ENCODE measurements around the gene NSMF. TPM values are rescaled to one million over a fixed set of nuclear protein-coding genes. Genes with fewer than 3 reads are reported as not detected.

NSMF gene
- total RNA-seq, 3 donors from 2014 or later (not counting 1 experiment from before 2014, with no cell fraction given): 78.1 to 111 (median 87.8) TPM

DNA sequence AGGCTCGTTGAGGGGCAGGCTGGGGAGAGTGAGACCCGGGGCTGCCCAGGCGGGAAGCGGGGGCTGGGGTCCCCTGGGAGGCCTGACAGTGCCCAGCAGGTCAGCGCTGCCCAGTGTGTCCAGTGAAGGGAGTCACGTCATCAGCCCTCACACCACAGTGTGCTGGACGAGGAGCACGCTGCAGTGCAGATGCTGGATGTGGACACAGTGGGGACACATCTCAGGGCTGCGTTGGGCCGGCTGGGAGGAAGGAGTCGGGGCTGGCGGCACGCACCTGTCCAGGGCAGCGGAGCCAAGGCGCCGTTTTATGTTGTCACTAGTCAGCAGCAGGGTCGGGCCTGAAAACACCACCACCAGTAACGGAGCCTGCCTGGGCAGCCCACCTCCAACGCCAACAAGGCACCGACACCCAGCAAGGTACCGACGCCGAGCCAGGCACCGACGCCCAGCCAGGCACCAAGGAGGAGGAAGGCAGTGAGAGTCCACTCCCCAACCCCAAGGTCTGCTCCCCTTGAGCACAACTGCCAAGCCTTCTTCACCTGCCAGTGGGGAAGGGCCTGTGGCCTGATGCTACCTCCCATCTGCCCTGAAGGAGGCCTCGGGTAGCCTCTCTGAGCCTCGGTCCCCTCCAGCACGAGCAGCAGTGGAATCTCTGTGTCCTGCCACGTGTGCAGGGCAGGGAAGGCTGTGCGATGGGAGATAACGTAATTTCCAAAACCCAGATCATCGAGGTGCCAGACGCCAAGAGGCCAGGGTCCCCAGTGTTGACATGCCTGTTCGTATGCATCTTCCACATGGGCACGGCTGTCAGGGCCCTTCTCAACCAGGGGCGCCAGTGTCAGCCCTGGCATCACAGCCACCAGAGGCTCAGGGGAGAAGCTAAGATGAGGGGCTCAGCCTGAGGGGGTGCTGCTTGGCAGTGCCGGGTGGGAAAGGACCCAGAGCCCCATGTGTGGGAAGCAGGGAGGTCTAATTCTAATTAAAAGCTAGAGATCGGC is 21.9 kb upstream of the NSMF start:
- Mint-ChIP-seq H3K27ac (no peak overlapping the region), H3K4me3 (no peak overlapping the region), H3K9me3 (peaks cover 0 to 3% of the 10 kb centered on the region in 2 donors), H3K36me3 (no peaks in the 10 kb centered on the region), H3K27me3 (ENCODE audit: low read depth in 2 of 2) (no peaks in the 10 kb centered on the region), H3K4me1 (no peaks in the 10 kb centered on the region)
- 94% methylated on average over 38 of the region's 38 CpGs for WGBS (ENCODE audit: insufficient coverage)
- ATAC-seq: no peak
- Histone ChIP-seq H3K4me3 (ENCODE audit: low read length) (no peak overlapping the region), H3K36me3 (ENCODE audit: control insufficient read depth, insufficient read depth, low read length) (no peaks in the 10 kb centered on the region), H3K4me1 (ENCODE audit: control insufficient read depth, insufficient read depth, low read length) (no peaks in the 10 kb centered on the region), H3K9me3 (ENCODE audit: control insufficient read depth, insufficient read depth, low read length) (peaks cover under 1% of the 10 kb centered on the region), H3K27me3 (ENCODE audit: control insufficient read depth, insufficient read depth, low read length) (no peaks in the 10 kb centered on the region), H3K27ac (ENCODE audit: low read length) (no peak overlapping the region)
- intact Hi-C loops (cut with micrococcal nuclease): no loop called here
- no peak for DNase-seq
- TF ChIP-seq, protein P1, sequence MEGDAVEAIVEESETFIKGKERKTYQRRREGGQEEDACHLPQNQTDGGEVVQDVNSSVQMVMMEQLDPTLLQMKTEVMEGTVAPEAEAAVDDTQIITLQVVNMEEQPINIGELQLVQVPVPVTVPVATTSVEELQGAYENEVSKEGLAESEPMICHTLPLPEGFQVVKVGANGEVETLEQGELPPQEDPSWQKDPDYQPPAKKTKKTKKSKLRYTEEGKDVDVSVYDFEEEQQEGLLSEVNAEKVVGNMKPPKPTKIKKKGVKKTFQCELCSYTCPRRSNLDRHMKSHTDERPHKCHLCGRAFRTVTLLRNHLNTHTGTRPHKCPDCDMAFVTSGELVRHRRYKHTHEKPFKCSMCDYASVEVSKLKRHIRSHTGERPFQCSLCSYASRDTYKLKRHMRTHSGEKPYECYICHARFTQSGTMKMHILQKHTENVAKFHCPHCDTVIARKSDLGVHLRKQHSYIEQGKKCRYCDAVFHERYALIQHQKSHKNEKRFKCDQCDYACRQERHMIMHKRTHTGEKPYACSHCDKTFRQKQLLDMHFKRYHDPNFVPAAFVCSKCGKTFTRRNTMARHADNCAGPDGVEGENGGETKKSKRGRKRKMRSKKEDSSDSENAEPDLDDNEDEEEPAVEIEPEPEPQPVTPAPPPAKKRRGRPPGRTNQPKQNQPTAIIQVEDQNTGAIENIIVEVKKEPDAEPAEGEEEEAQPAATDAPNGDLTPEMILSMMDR (IDR thresholded peaks at IDR 0.05): no peak

DNA sequence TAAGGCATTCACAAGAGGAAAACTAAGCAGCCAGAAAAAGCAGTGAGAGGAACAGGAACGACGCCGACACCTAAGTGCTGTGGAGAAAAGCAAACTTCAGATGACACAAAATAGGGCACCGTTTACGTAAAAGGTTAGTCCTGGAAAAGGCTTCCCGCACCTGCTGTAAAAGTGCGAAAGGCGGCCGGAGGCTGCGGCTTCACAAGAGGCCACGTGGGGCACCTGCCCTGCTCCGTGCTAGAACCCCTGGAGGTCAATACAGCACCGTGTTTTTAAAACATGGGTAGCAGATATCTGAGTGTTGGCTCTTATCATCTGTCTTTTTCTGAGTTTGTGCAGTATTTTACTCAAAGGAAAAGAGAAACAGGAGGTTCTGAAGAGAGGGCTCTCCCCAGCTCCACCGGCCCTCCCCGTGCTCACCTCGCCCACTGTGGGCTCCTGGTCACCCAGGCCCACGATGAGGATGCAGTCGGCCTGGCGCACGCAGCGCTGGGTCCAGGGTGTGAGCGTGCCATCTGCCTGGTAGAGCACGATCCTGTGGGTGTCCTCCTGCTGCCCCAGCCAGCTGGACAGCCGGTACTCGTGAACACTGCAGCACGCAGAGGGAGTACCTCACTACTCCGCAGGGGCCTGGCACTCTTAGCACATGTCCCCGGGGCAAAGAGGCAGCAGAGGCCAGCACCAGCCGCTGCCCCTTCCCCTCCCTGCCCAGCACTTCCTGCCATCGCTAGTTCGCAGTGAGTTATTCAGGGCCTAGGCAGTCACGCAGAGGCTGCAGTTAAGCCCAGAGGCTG is 21.0 kb upstream of the NSMF start:
- 91% methylated on average over 32 of the region's 32 CpGs for WGBS (ENCODE audit: insufficient coverage)

DNA sequence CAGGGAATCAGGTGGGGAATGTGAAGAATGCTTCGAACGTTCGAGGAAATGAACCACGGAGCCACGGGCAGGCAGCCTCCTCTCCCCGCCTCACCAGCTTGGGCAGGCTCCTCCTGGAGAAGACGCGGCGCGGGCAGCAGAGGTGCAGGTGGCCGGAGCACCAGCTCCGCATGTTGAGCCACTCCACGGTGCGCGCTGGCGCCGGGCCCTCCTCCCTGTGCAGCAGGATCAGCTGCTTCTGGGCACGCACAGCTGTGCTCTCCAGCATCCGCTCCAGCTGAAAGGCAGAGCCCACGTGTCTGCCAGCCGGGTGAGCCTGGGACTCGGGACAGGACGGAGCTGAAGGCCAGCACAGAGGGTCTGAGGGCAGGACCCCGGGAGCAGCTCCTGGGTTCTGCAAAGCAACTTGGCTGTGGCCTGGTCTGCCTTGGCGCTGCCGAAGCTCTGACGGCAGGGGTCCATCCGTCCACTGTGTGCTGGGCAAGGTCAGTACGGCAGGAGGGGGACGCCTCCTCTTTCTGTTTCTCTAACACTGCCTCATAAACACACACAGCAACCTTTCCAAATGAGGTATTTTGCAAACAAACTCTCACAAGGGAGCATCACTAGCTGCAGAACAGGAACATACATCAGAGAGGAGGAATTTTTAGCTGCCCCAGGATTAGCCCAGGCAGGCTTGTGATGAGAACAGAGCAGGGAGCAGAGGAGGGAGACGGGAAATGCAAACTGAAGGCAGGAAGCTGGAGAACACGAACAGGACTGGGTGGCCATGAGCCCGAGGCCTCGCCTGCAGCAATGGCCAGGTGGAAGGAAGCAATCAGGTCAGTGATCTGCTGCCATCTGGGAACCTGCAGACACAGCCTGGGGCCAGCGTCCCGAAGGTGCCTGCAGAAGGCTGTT is 20.1 kb upstream of the NSMF start:
- Histone ChIP-seq H3K9me3 (ENCODE audit: control insufficient read depth, insufficient read depth, low read length) (peaks cover 6% of the 10 kb centered on the region), H3K4me3 (ENCODE audit: low read length) (no peak overlapping the region), H3K27ac (ENCODE audit: low read length) (no peak overlapping the region), H3K27me3 (ENCODE audit: control insufficient read depth, insufficient read depth, low read length) (no peaks in the 10 kb centered on the region), H3K36me3 (ENCODE audit: control insufficient read depth, insufficient read depth, low read length) (no peaks in the 10 kb centered on the region), H3K4me1 (ENCODE audit: control insufficient read depth, insufficient read depth, low read length) (no peaks in the 10 kb centered on the region)
- intact Hi-C loops (cut with micrococcal nuclease): no loop called here
- H3K9me3 Mint-ChIP-seq: peaks cover 3 to 6% of the 10 kb centered on the region in 2 donors
- no peaks in the 10 kb centered on the region for H3K27me3 Mint-ChIP-seq (ENCODE audit: low read depth in 2 of 2)
- H3K4me3 Mint-ChIP-seq: no peak overlapping the region
- no peak overlapping the region for H3K27ac Mint-ChIP-seq
- TF ChIP-seq, protein P1 (IDR thresholded peaks at IDR 0.05): no peak
- H3K36me3 Mint-ChIP-seq: no peaks in the 10 kb centered on the region
- H3K4me1 Mint-ChIP-seq: no peaks in the 10 kb centered on the region
- ATAC-seq (no peak), DNase-seq (no peak)
- 94% methylated on average over 36 of the region's 36 CpGs for WGBS (ENCODE audit: insufficient coverage)

More for the DNA sequence above, 21.0 kb upstream of the NSMF start:
- no peaks in the 10 kb centered on the region for H3K27me3 Mint-ChIP-seq (ENCODE audit: low read depth in 2 of 2)
- Histone ChIP-seq H3K27ac (ENCODE audit: low read length) (no peak overlapping the region), H3K27me3 (ENCODE audit: control insufficient read depth, insufficient read depth, low read length) (no peaks in the 10 kb centered on the region), H3K4me3 (ENCODE audit: low read length) (no peak overlapping the region), H3K4me1 (ENCODE audit: control insufficient read depth, insufficient read depth, low read length) (no peaks in the 10 kb centered on the region), H3K36me3 (ENCODE audit: control insufficient read depth, insufficient read depth, low read length) (no peaks in the 10 kb centered on the region), H3K9me3 (ENCODE audit: control insufficient read depth, insufficient read depth, low read length) (peaks cover 5% of the 10 kb centered on the region)
- intact Hi-C loops (cut with micrococcal nuclease): no loop called here
- H3K9me3 Mint-ChIP-seq: peaks cover 3 to 6% of the 10 kb centered on the region in 2 donors
- DNase-seq (no peak), ATAC-seq (no peak)
- no peaks in the 10 kb centered on the region for H3K36me3 Mint-ChIP-seq
- H3K27ac Mint-ChIP-seq: no peak overlapping the region
- H3K4me3 Mint-ChIP-seq: no peak overlapping the region
- TF ChIP-seq, protein P1 (IDR thresholded peaks at IDR 0.05): no peak
- H3K4me1 Mint-ChIP-seq: no peaks in the 10 kb centered on the region
